Neural progenitor cell (in vitro differentiated cells): Measurements from ENCODE around the gene INSRR. TPM values are rescaled to one million over a fixed set of nuclear protein-coding genes. Genes with fewer than 3 reads are reported as not detected.

ENCODE experiments used
- DNase-seq: peaks from one replicate; pipeline ENCODE4 v3.0.0-alpha.2; 2016; ENCODE audit warnings: low spot score
- H2AFZ ChIP-seq: fragments of 200-600 bp; sonication (generic); replicated peaks from 2 replicates; pipeline ENCODE4 v1.6.1; 2016; ENCODE audit warnings: antibody characterized with exemption
- H3F3A ChIP-seq: fragments of 200-600 bp; sonication (generic); 2 replicates; pipeline ENCODE4 v1.6.1; 2016; ENCODE audit warnings: antibody characterized with exemption, low read depth
- H3K27ac ChIP-seq: fragments of 200-600 bp; sonication (generic); 2 replicates; pipeline ENCODE4 v1.5.1; 2016; ENCODE audit warnings: mild to moderate bottlenecking
- H3K27me3 ChIP-seq: fragments of 200-600 bp; sonication (generic); 2 replicates; pipeline ENCODE4 v1.6.1; 2016; ENCODE audit warnings: mild to moderate bottlenecking, moderate library complexity
- H3K36me3 ChIP-seq: fragments of 200-600 bp; sonication (generic); 2 replicates; pipeline ENCODE4 v1.5.1; 2016
- H3K4me1 ChIP-seq: fragments of 200-600 bp; sonication (generic); 2 replicates; pipeline ENCODE4 v1.6.1; 2016; ENCODE audit warnings: mixed run types
- H3K4me2 ChIP-seq: fragments of 200-600 bp; sonication (generic); 2 replicates; pipeline ENCODE4 v1.6.1; 2016
- H3K4me3 ChIP-seq: fragments of 200-600 bp; sonication (generic); 2 replicates; pipeline ENCODE4 v1.5.1; 2016
- H3K79me2 ChIP-seq: fragments of 200-600 bp; sonication (generic); 2 replicates; pipeline ENCODE4 v1.6.1; 2016; ENCODE audit warnings: low read depth
- H3K9ac ChIP-seq: fragments of 200-600 bp; sonication (generic); 2 replicates; pipeline ENCODE4 v1.6.1; 2016
- H3K9me3 ChIP-seq: fragments of 200-600 bp; sonication (generic); 2 replicates; pipeline ENCODE4 v1.5.1; 2016; ENCODE audit warnings: low read depth
- H4K20me1 ChIP-seq: fragments of 200-600 bp; sonication (generic); 2 replicates; pipeline ENCODE4 v1.6.1; 2016; ENCODE audit warnings: low read depth
- H3K27ac Mint-ChIP-seq: 3 replicates; pipeline ENCODE4 v1.8.0; 2021; ENCODE audit warnings: mixed read lengths
- H3K27me3 Mint-ChIP-seq: 2 replicates; pipeline ENCODE4 v1.8.0; 2022; ENCODE audit warnings: low read depth, mild to moderate bottlenecking, inconsistent platforms, moderate library complexity, mixed read lengths; ENCODE audit not compliant: insufficient read depth
- H3K36me3 Mint-ChIP-seq: 3 replicates; pipeline ENCODE4 v1.8.0; 2021; ENCODE audit warnings: mixed read lengths
- H3K4me1 Mint-ChIP-seq: 3 replicates; pipeline ENCODE4 v1.8.0; 2021; ENCODE audit warnings: mixed read lengths
- H3K4me3 Mint-ChIP-seq: 3 replicates; pipeline ENCODE4 v1.8.0; 2021; ENCODE audit warnings: mild to moderate bottlenecking, moderate library complexity, mixed read lengths
- H3K9me3 Mint-ChIP-seq: 3 replicates; pipeline ENCODE4 v1.8.0; 2020; ENCODE audit warnings: mixed read lengths
- EZH2 ChIP-seq: fragments of 200-600 bp; sonication (generic); IDR thresholded peaks from 2 replicates; pipeline ENCODE4 v1.6.1; 2017; ENCODE audit warnings: antibody characterized with exemption, mild to moderate bottlenecking, moderate library complexity
- EZH2phosphoT487 ChIP-seq: fragments of 200-600 bp; sonication (generic); IDR thresholded peaks from 2 replicates; pipeline ENCODE4 v1.6.1; 2017; ENCODE audit warnings: antibody characterized with exemption
- total RNA-seq: library from RNA; depleted of rRNA; stranded (reverse); fragments of >200 nt; gene quantifications from 2 replicates; pipeline ENCODE4 v1.2.3, GENCODE V29; 2015; ENCODE audit warnings: low replicate concordance
- TF ChIP-seq, protein P1 (sequence below): fragments of 200-600 bp; sonication (generic); IDR thresholded peaks from 2 replicates; pipeline ENCODE4 v1.5.1; 2017; ENCODE audit warnings: antibody characterized with exemption, mild to moderate bottlenecking

Gene INSRR
- total RNA-seq, 1 donor from 2014 or later = not detected

DNA sequence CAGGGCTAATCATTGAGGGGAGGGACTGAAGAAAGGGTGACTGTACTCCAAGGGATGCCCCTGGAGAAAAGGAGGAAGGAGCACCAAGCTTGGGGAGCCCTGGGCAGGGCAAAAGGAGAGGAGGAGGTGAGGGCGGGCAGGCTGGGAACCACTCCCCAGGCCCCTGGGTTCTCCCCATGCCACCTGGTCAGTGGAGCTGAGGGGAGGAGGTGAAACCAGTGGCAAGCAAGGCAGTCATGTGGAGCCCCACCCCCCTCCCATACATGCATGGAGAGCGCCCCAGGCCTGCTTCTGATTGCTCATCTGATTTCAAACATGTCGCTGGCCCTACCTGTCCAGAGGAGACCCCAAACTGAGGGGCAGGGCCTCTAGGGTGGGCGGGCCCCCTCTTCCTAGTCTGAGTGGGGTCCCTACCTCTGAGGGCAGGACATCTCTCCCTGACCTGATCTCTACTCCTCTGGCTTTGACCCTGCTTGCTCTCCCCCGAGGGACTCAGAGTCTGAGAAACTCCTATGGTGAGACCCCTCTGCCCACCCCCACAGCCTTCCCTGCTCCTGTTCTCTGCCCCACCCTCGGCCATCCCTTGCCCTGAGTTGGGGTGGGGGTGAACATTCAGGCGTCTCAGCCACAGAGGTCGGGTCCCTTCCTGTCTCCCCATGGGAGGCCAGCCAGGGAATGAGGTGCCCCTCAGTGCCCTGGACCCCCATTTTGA, 18.6 kb downstream of the INSRR start:
- Histone ChIP-seq H3K9me3 (no peaks in the 10 kb centered on the region), H3K4me2 (no peak overlapping the region), H3K27ac (no peak overlapping the region), H3K4me3 (no peak overlapping the region), H4K20me1 (peaks cover 6% of the 10 kb centered on the region), H3F3A (peaks cover 5% of the 10 kb centered on the region), H3K4me1 (peaks cover 20% of the 10 kb centered on the region), H2AFZ (no peak overlapping the region), H3K36me3 (no peaks in the 10 kb centered on the region), H3K27me3 (peaks cover 81% of the 10 kb centered on the region), H3K9ac (no peak overlapping the region), H3K79me2 (no peaks in the 10 kb centered on the region)
- Mint-ChIP-seq H3K27me3 (peaks cover 46% of the 10 kb centered on the region), H3K9me3 (peaks cover 8% of the 10 kb centered on the region), H3K36me3 (peaks cover 2% of the 10 kb centered on the region), H3K4me3 (no peak overlapping the region), H3K27ac (no peak overlapping the region), H3K4me1 (peaks cover 30% of the 10 kb centered on the region)
- TF ChIP-seq EZH2 (no peak), EZH2phosphoT487 (no peak)
- TF ChIP-seq, protein P1, sequence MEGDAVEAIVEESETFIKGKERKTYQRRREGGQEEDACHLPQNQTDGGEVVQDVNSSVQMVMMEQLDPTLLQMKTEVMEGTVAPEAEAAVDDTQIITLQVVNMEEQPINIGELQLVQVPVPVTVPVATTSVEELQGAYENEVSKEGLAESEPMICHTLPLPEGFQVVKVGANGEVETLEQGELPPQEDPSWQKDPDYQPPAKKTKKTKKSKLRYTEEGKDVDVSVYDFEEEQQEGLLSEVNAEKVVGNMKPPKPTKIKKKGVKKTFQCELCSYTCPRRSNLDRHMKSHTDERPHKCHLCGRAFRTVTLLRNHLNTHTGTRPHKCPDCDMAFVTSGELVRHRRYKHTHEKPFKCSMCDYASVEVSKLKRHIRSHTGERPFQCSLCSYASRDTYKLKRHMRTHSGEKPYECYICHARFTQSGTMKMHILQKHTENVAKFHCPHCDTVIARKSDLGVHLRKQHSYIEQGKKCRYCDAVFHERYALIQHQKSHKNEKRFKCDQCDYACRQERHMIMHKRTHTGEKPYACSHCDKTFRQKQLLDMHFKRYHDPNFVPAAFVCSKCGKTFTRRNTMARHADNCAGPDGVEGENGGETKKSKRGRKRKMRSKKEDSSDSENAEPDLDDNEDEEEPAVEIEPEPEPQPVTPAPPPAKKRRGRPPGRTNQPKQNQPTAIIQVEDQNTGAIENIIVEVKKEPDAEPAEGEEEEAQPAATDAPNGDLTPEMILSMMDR = no peak
- DNase-seq = no peak

DNA sequence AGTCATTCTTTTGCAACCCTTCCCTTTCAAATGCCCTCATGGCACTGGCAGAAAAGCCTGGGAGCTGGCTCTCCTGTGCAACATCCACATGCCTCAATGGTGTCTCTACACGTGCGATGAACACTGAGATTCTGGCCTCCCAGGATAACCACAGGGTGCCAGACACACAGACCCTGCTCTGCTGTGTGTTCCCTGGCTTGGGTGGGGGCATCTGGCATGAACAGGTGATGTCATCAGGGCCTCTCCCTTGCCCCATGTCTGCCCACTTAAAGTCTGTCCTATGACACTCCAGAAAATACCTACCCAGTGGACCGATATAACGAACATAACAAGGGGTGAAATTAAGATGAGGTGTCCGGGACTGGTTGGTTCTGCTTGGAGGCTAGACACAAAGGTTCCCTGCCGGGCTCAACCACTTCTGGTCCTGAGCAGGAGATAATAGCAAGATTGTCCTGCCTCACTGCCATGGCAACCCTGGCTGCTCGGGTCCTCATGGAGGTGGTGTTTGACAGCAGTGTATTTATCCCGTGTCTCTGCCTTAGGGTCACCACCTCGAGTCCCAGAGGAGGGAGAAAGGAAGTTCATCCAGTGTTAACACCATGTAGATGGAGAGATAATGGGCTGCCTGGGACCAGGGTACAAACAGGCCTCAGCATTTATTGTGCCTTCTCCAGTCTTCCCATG, 19.3 kb downstream of the INSRR start:
- peaks cover 30% of the 10 kb centered on the region for H3K4me1 Mint-ChIP-seq
- peaks cover 44% of the 10 kb centered on the region for H3K27me3 Mint-ChIP-seq
- peaks cover 8% of the 10 kb centered on the region for H3K9me3 Mint-ChIP-seq

DNA sequence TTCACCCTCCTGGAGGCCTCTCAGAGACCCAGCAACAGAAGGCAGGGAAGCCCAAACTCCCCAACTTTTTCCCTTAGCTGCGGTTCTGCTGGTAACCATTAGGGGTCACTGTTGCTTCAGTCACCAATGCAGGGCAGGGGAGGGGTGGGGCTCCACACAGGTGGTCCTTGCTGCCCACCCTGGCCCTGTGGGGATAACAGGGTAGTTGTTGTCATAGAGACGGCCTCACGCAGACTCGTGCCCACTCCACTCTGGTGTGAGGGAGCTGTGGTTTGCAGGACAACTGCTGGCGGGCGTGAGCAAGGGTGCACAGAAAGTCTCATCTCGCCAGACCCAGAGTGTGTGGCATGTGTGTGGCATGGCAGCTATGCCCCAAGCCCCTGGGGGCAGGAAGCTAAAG, 19.9 kb downstream of the INSRR start:
- Histone ChIP-seq H3K4me2 (peak overlapping the region; percentile 28), H3K27me3 (peaks cover 81% of the 10 kb centered on the region), H3K79me2 (no peaks in the 10 kb centered on the region), H3F3A (peaks cover 5% of the 10 kb centered on the region), H3K9me3 (no peaks in the 10 kb centered on the region), H3K27ac (no peak overlapping the region), H3K4me1 (peaks cover 13% of the 10 kb centered on the region), H3K4me3 (no peak overlapping the region), H2AFZ (no peak overlapping the region), H3K9ac (no peak overlapping the region), H4K20me1 (peaks cover 6% of the 10 kb centered on the region), H3K36me3 (no peaks in the 10 kb centered on the region)
- H3K4me1 Mint-ChIP-seq = peaks cover 28% of the 10 kb centered on the region
- peaks cover under 1% of the 10 kb centered on the region for H3K36me3 Mint-ChIP-seq
- peaks cover 40% of the 10 kb centered on the region for H3K27me3 Mint-ChIP-seq
- peaks cover 8% of the 10 kb centered on the region for H3K9me3 Mint-ChIP-seq
- TF ChIP-seq EZH2 (no peak), EZH2phosphoT487 (no peak)
- TF ChIP-seq, protein P1 = peak; percentile 93
- H3K4me3 Mint-ChIP-seq = no peak overlapping the region
- H3K27ac Mint-ChIP-seq = peak overlapping the region; percentile 88
- peak; percentile 70 for DNase-seq

More for the DNA sequence above, 19.3 kb downstream of the INSRR start:
- H3K4me1 ChIP-seq = peaks cover 13% of the 10 kb centered on the region
- H3K79me2 ChIP-seq = no peaks in the 10 kb centered on the region
- no peak overlapping the region for H3K4me3 Mint-ChIP-seq
- H3K27ac ChIP-seq = no peak overlapping the region
- H4K20me1 ChIP-seq = peaks cover 6% of the 10 kb centered on the region
- no peaks in the 10 kb centered on the region for H3K9me3 ChIP-seq
- no peak overlapping the region for H3K4me3 ChIP-seq
- TF ChIP-seq EZH2 (no peak), EZH2phosphoT487 (no peak)
- TF ChIP-seq, protein P1 = no peak
- H3K27ac Mint-ChIP-seq = peak overlapping the region; percentile 8
- H3K36me3 ChIP-seq = no peaks in the 10 kb centered on the region
- peak overlapping the region; percentile 28 for H3K4me2 ChIP-seq
- no peak overlapping the region for H3K9ac ChIP-seq
- H3K36me3 Mint-ChIP-seq = peaks cover 2% of the 10 kb centered on the region
- H2AFZ ChIP-seq = no peak overlapping the region
- H3F3A ChIP-seq = peaks cover 5% of the 10 kb centered on the region
- H3K27me3 ChIP-seq = peaks cover 81% of the 10 kb centered on the region
- peak; percentile 50 for DNase-seq
